ENCODE results near the gene MAP3K7CL.

MAP3K7CL gene

DNA sequence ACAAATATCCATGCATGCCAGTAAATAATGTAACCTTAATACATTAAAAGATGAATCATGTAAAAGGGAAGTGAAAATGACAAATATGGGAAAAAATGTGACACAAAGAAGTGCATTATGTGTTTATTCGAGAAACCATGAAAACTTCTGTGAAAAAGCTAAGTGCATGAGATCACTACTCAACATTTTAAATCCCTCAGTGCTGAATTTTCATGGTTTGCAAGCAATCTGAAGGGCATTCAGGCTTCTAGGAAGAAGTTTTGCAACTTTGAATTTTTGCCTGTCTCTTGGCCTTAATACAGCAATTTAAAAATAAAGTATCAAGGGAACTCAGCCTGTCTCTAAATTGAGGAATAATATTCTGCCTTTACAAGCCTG lies 78.2 kb downstream of the MAP3K7CL start:
- H3K4me3 ChIP-seq (ENCODE audit: low read length), result no peak overlapping the region
- no peak for TF ChIP-seq ZNF274 (IDR thresholded peaks at IDR 0.05; ENCODE audit: low read depth, low read length)

DNA sequence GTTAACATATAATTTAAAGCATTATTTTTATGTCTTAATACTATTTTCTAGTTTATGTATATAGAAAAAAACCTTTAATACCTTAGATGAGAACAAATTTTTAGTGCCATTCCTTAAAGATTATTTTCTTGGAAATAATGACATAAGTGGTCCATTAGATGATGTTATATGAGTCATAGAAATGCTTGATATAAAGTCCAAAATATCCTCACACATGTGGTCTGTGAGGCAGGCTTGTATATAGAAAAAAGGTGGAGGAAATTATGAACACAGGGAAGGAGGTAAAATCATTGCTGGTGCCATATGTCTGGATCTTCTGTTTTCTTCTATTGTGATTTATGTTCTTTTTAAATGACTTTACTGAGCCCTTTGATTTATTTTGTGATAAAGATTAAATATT lies 79.3 kb downstream of the MAP3K7CL start:
- no peak for TF ChIP-seq ZNF274 (IDR thresholded peaks at IDR 0.05; ENCODE audit: low read depth, low read length)
- H3K4me3 ChIP-seq (ENCODE audit: low read length), result no peak overlapping the region

DNA sequence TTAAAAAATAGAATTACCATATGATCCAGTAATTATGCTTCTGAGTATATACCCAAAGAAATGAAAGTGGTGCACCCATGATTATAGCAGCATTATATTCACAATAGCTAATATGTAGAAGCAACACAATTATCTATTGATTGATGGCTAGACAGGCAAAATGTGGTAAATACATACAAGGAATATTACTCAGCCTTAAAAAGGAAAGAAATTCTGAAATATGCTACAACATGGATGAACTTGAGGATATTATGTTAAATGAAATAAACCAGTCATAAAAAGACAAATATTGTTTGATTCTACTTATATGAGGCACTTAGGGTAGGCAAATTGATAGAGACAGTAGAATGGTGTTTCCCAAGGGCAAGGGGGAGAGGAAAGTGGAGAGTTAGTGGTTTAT lies 80.8 kb downstream of the MAP3K7CL start:
- no peak overlapping the region for H3K4me3 ChIP-seq (ENCODE audit: low read length)
- no peak for TF ChIP-seq ZNF274 (IDR thresholded peaks at IDR 0.05; ENCODE audit: low read depth, low read length)

GRCh38 chr21:29212446-29212845 lies 82.0 kb downstream of the MAP3K7CL start:
- no peak for TF ChIP-seq ZNF274 (IDR thresholded peaks at IDR 0.05; ENCODE audit: low read depth, low read length)
- no peak overlapping the region for H3K4me3 ChIP-seq (ENCODE audit: low read length)

GRCh38 chr21:29213513-29214385 lies 83.3 kb downstream of the MAP3K7CL start:
- no peak overlapping the region for H3K4me3 ChIP-seq (ENCODE audit: low read length)
- no peak for TF ChIP-seq ZNF274 (IDR thresholded peaks at IDR 0.05; ENCODE audit: low read depth, low read length)

- H3K4me3 ChIP-seq (ENCODE audit: low read length), result no peak overlapping the region
- no peak for TF ChIP-seq ZNF274 (IDR thresholded peaks at IDR 0.05; ENCODE audit: low read depth, low read length)
Measured at GRCh38 chr21:29215709-29216108, 85.3 kb downstream of the MAP3K7CL start.

- TF ChIP-seq ZNF274 (IDR thresholded peaks at IDR 0.05; ENCODE audit: low read depth, low read length), result no peak
- no peak overlapping the region for H3K4me3 ChIP-seq (ENCODE audit: low read length)
Measured at GRCh38 chr21:29217818-29218291, 87.4 kb downstream of the MAP3K7CL start.

DNA sequence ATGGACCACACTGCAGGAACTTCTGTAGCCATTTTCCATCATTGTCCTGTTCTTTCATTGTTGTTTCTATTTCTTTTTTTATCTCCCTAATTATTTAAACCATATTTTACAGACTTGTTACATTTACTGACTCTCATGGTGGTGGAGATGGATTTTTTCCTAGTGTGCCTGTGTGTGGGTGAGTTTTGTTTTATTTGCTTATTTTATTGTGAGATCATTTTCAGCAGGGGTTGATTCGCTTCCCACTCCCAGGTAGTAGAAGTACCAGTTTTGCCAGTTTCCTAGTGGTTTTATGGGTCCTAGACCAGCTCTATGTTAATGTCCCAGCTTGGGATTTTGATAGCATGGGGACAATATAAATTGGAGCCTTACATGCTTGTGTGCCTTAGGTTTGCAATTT lies 88.3 kb downstream of the MAP3K7CL start:
- no peak for TF ChIP-seq ZNF274 (IDR thresholded peaks at IDR 0.05; ENCODE audit: low read depth, low read length)
- no peak overlapping the region for H3K4me3 ChIP-seq (ENCODE audit: low read length)

DNA sequence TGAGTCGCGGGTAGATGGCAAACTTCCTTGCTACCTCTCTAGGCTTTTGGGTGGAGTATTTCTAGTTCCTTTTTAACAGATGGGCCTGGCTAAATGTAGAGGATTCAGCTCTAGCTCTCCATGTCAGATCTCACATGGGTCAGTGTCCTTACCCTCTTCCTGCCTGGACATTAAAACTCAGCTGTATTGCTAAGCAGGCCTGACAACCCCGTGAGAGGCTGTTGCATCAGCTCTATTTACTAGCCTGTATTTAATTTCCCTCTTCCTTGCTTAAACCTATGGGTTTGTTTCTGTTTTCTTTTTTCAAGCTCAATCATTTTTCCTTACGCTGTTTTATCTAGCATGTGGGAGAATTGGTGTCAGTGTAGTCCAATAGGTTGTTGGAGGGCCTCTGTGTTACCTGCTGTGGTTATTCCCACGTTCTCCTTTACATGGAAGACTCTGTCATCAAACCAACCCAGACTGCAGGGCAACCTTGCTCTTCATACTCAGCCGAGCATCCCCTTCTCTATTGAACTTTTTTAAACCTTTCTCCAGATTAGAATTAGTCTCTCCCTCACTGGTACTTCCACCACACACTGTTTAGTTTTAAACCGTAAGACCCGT lies 88.8 kb downstream of the MAP3K7CL start:
- no peak overlapping the region for H3K4me3 ChIP-seq (ENCODE audit: low read length)
- TF ChIP-seq ZNF274 (IDR thresholded peaks at IDR 0.05; ENCODE audit: low read depth, low read length), result no peak

- TF ChIP-seq ZNF274 (IDR thresholded peaks at IDR 0.05; ENCODE audit: low read depth, low read length), result no peak
- no peak overlapping the region for H3K4me3 ChIP-seq (ENCODE audit: low read length)
Measured at GRCh38 chr21:29221253-29221744, 90.9 kb downstream of the MAP3K7CL start.

DNA sequence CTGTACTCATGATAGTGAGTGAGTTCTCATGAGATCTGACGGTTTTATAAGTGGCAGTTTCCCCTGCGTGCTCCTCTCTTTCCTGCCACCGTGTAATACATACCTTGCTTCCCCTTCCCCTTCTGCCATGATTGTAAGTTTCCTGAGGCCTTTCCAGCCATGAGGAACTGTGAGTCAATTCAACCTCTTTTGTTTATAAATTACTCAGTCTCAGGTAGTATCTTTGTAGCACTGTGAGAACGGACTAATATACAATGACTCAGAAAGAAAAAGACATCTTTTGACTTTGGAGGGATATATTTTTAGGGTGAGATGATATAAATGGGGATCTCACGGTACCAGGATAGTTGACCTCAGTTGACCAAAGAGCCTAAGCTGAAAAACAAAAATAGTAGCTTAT lies 93.6 kb downstream of the MAP3K7CL start:
- TF ChIP-seq ZNF274 (IDR thresholded peaks at IDR 0.05; ENCODE audit: low read depth, low read length), result no peak
- no peak overlapping the region for H3K4me3 ChIP-seq (ENCODE audit: low read length)

All from GM08714 (cell line).